T-helper 2 cell treated with Interferon-gamma antibody and Interleukin-4, amounts not matched to agents 100 ng/mL and 5 ng/mL, for 36 hours (primary cell): ENCODE results near the gene FHIP2A. TPM values are rescaled to one million over a fixed set of nuclear protein-coding genes. Genes with fewer than 3 reads are reported as not detected.

Source experiments
- intact Hi-C: fragments of 100-400 bp; cut with micrococcal nuclease; formaldehyde crosslinking; loops from one replicate; pipeline ENCODE4 v1.15.1; 2023
- total RNA-seq: library from RNA; stranded (reverse); gene quantifications from 2 replicates; pipeline ENCODE4 v1.2.3, GENCODE V29; 2022

Gene FHIP2A
- total RNA-seq, 1 donor from 2014 or later = 35.3 TPM

- intact Hi-C loops = loop anchor here (2.0 kb wide), 1 partner anchor 33 kb away; no protein-coding TSS in a partner anchor
These were observed 34.4 kb downstream of the FHIP2A start for GRCh38 chr10:114855776-114856543.

GRCh38 chr10:114856544-114857287 is 35.1 kb downstream of the FHIP2A start:
- intact Hi-C loops = loop anchor here (2.0 kb wide), 1 partner anchor 34 kb away; no protein-coding TSS in a partner anchor

- intact Hi-C loops = loop anchor here (2.0 kb wide), 1 partner anchor 34 kb away; no protein-coding TSS in a partner anchor
These were observed 35.6 kb downstream of the FHIP2A start for GRCh38 chr10:114857288-114857565.

- intact Hi-C loops = loop anchor here (2.0 kb wide), 1 partner anchor 35 kb away; no protein-coding TSS in a partner anchor
These were observed 36.5 kb downstream of the FHIP2A start for GRCh38 chr10:114857922-114858629.

GRCh38 chr10:114859222-114859621 is 37.6 kb downstream of the FHIP2A start:
- intact Hi-C loops = no loop called here

GRCh38 chr10:114862456-114862855 is 40.9 kb downstream of the FHIP2A start:
- intact Hi-C loops = no loop called here

GRCh38 chr10:114867365-114867764 is 45.8 kb downstream of the FHIP2A start:
- intact Hi-C loops = no loop called here

- intact Hi-C loops = no loop called here
These were observed 47.4 kb downstream of the FHIP2A start for GRCh38 chr10:114868870-114869519.

- intact Hi-C loops = no loop called here
These were observed 47.9 kb downstream of the FHIP2A start for GRCh38 chr10:114869520-114869892.

- intact Hi-C loops = loop anchor here (10.0 kb wide), 2 partner anchors 544 to 566 kb away; no protein-coding TSS in a partner anchor
These were observed 48.9 kb downstream of the FHIP2A start for GRCh38 chr10:114870486-114870885.

GRCh38 chr10:114871379-114871778 is 49.8 kb downstream of the FHIP2A start:
- intact Hi-C loops = loop anchor here (10.0 kb wide), 2 partner anchors 543 to 567 kb away; no protein-coding TSS in a partner anchor

Other genes starting within 250 kb of the FHIP2A start
- gene ABLIM1, start 163.5 kb upstream of the FHIP2A start, total RNA-seq = 125 and 127 TPM in 2 replicates
- 14.8 and 16.9 TPM in 2 replicates for gene TRUB1, start 116.4 kb downstream of the FHIP2A start, total RNA-seq